GM21367 (cell line): ENCODE measurements around the gene EIF4E3.

Experiments used
- ATAC-seq: cut with Tn5 transposase; IDR thresholded peaks from one replicate; pipeline ENCODE4 v1.9.1; 2021; ENCODE audit not compliant: unreplicated experiment

The EIF4E3 gene

DNA sequence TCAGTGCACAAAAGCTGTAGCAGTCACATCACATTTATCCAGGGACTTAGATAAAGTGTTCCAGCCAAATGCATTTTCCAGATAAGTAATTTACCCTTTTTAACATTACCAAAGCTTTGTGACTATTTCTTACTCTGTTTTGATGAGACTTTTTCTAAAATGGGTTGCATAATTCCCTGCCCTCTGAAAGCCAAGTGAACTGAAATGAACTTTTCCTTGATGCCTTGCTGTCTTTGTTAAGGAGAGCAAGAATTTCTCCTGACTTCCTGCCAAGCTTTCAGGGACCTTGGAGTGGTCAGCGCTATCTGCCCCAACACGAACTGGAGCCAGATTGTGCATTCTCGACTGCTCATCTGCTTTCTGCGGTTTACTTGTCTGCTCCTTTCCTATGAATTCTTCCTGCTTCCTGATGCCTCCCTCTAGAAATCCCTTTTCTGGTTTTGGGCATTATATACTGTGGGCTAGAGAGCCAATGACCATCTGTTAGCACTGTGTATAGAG is 34.8 kb downstream of the EIF4E3 start:
- ATAC-seq = no peak

DNA sequence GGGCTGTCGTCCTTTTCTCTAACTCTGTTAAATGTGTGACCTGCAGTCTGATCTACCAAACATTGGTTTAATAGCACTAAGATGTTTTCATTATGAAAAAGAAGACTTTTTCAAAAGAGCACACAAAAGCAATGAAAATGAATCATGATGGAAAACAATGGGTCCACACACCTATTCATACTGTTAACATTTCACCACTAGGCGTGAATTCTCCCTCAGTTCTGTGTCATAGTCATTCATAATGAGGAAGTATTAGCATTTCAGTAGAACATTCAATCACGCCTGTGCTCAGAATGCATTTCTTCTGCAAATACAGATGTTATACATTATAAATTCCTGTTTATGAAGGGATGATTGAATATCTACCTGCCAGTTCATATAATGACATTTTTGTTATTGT is 35.9 kb downstream of the EIF4E3 start:
- no peak for ATAC-seq

DNA sequence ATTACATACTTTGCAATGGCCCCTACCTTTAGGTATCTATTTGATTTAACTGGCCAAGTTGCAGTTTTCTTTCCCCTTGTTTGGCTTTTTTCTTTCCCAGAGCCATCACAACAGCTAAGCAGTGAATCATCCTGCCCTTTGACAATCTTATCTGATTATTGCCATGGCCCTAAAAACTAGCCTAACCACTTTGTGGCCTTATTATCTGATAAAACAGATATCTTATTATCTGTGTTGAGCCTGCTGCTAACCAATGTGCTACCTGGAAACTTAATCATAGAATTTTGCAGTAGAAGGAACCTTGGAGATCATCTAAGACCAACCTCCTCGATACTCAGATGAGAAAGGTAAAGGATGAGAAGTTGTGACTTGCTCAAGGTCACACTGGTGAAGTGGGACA is 37.1 kb downstream of the EIF4E3 start:
- ATAC-seq = no peak

DNA sequence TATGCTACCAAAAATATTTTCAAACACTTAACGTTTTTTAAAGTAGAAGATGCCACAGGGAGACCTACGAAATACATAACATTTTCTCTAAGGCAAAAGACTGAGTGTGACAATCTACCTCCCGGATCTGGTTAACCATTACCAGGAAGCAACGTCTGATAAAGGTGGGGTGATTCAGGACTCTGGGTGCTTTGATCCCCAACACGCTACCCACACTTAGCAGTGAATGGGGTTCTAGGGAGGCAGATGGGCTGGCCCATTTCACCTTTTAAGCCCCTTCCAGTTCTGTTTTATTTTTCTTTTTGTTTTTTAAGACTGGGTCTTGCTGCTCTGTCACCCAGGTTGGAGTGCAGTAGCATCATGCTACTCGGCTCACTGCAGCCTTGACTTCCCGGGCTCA is 39.5 kb downstream of the EIF4E3 start:
- no peak for ATAC-seq

DNA sequence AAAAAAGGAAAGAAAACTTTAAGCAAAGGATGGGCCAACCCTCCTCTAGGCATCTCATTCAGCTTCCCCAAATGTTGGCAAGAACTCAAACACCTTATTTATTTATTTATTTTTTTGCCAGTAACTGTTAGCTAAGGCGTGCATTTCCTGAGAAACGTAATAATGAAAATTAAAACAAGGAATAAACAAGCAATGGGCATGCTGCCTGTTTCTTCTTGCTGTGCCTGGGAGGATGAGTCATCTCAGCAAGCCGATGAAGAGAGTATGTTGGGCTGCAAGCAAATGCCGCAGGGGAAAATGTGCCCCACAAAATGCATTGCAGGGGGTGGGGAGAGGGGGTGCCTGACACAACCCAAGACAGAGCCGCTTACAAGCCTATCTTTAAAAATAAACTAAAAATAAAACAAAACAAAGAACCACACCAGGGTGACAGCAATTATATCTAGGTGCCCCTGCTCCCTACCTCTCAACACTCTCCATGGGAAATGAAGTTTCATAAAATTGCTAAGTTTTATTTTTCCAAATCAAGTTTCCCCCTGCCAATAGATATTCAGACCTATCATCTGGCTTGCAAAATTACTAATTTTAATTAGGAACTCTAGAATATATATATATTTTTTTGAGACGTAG is 40.3 kb downstream of the EIF4E3 start:
- ATAC-seq = no peak

DNA sequence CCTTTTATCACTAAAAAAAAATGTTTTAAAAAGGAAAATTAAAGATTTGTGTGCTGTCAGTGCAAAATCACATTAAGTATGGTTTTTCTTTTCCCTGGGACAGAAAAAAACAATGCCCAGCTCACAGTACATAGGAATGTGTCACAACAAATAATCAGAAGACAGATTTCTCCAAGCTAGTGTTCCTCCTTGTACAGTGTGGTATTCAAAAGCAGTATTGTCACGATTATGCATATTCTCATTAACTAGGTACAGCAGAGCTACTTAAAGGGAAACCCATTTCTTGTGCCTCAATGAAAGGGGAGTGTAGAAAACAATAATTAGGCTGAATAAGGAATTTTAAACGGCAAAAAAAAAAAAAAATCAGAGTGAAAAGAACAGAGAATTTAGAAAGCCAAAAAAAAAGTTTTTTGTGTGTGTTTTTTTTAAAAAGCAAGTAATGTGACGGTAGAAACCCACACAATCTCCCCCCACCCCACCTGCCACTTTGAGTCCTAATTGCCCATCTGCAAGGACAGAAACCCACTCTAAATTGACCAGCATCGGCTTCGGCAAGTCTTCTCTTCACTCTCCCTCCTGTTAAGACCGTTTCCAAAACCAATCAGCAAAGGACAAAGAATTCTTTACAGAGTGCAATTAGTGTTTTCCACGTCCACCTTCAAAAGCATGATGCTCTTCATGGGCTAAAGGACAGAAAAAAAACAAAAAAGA is 41.0 kb downstream of the EIF4E3 start:
- ATAC-seq = no peak

DNA sequence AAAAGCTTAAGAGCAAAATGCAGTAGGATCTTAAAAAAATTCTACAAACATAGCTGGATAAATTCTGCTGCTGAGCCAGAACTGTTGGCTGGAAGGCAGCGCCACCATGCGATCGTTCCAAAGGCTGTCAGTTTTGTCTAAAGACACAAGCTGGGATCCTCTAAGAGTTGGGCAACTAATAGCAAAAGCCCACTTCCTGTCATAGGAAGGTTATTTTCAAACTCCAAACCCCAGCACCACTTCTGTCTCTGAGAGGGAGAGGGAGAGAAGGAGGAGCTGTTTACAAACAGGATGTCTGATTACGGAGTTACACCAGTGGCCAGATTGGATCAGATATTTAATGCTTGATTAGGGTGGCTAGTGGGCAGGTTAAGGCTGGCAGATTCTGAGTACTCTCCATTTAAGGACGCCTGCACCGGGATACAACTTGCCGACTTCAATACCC is 44.0 kb downstream of the EIF4E3 start:
- no peak for ATAC-seq

DNA sequence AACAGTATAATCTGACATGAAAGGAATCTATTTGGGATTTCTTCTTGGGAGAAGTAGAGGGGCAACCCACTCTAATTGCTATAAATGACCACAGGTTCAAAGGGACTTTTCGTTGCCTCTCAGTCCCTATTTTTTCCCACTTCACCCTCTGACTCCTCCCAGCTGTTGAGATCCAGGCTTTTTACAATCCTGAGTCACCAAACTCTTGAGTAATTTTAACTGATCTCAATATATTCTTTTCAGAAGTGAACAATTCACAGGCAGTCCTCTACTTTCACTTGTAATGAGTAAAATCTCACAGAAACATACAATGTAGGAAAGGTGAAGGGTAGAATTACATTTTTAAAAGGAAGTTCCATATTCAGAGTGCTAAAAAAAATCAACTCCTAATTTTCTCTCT is 44.6 kb downstream of the EIF4E3 start:
- ATAC-seq = no peak

DNA sequence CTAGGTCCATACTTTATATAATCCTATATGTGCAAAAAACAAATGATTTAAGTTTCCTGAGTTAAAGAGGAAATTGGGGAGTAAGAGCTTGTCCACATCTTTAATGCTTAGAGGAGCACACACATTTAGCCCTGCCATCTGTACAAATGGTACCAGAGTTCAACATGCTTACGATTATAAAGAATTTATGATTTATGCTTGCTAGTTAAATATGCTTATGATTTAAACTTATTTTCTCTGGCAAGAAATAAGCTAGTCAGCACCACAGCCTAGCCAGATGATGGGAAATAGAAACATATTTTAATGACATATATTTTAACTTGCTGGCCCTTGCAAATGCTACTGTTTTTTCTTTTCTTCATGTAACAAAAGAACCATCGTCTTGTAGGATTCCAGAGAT is 48.3 kb downstream of the EIF4E3 start:
- no peak for ATAC-seq

DNA sequence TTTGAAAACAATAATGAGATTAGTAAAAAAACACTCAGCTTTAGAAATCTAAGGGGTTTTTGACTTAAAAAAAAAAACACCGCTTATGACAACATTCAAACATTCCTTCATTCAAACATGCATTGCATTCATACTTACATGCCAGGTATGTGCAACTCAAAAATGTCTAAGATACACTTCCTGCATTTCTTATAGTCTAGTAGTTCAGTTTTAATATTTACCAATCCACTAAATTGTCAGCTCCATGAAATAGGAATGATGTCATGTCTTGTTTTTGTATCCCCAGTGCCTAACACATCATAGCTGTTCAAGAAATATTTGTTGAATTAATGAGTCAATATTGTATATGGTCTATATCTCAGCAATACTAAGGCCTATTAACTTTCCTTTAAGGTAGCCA is 51.7 kb downstream of the EIF4E3 start:
- ATAC-seq = no peak

DNA sequence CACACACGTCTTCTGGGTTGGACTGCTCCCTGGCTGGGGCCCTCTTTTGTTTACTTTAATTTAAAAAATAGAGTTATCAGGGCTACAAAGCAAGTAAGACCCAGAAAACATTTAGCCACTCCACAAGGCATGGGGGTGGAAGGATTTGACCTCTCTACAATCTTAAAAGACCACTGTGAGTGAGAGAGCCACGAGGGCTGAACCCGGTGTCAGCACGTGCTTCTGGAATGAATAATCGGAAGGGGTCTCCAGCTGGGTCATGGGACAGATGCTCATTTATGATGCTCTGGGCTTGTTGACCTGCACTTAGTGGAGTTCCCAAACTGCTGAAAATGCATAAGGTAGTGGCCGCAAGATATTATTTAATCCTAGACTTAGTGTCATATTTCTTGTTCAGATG is 52.4 kb downstream of the EIF4E3 start:
- no peak for ATAC-seq

DNA sequence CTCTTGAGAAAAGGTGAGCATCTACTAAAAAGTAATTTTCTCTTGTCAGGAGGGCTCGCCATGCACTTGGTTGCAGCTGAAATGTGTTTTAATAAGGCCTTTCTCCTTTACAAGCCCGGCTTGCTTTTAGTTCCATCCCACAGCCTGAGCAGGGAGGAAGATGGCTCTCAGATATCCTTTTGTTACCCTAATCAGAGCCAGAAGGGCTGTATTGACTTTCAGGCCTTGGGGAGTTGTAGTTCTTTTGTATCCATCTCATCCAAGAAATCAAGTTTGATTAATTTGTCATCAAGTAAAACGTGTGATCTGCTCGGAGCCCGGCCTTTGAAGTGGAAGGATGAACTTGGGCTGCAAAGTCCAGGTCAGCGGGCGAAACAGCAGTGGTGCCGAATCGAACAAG is 52.9 kb downstream of the EIF4E3 start:
- ATAC-seq = no peak

DNA sequence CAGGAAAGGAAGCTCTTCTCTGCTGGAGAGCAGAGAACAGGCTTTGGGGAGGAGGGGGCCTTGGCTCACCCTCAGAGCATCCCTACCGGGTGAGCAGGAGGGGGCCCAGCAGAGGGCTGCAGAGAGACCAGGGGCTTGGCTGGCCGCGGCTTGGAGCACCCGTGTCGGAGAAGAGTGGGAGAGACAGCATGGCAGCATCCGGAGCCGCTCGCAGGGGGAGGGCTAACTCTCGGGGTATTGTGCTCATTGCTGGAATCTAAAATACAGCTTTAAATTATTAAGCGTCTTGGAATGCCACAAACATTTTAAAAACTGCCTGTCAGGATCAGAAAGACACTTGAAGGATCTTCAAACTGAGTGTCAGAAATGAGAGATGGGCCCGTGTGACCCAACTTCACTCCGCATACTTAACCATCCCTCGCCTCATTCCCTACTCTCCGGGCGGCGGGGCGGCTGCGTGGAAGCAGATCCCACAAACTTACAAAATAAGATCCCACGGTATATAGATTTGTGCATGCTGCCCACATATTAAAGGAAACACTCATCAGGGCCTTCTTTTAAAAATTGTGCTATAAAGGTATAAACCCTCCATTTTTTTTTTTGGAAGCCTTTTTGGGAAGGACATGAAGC is 53.9 kb downstream of the EIF4E3 start:
- ATAC-seq = no peak

DNA sequence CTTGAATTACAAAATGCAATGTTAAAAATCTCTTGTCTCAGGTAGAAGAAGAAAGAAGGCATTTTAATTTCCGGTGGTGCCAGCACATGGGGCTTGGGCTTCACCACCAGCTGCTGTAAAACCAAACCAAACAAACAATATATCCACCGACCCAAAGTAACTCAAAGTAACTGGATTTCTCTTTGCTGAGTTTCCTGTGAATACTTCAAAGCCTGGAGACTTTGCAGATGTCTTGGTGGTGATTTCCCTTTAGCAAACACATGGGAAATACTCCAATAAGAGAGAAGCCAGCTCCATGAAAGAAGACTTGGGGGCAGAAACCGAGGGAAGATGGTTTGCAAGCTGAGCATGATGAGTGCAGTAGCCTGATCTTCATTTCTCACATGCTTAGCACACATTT is 62.6 kb downstream of the EIF4E3 start:
- ATAC-seq = no peak

DNA sequence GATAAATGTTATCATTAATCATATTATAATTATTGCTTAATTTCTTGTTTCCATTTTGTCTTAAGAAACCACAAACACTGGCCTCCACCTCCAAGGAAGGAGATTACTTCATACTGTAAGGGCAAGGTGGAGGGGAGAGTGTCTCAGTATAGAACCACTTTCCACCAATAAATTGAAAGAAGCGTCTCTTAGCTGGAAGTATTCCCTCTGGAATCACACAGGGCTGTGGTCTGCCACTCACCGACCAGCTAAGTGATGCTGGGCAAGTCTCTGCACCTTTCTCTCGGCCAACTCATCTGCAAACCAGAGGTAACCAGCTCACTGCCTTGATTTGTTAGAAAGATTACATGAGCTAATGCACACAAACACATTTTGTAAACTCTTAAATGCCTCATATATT is 63.1 kb downstream of the EIF4E3 start:
- no peak for ATAC-seq

DNA sequence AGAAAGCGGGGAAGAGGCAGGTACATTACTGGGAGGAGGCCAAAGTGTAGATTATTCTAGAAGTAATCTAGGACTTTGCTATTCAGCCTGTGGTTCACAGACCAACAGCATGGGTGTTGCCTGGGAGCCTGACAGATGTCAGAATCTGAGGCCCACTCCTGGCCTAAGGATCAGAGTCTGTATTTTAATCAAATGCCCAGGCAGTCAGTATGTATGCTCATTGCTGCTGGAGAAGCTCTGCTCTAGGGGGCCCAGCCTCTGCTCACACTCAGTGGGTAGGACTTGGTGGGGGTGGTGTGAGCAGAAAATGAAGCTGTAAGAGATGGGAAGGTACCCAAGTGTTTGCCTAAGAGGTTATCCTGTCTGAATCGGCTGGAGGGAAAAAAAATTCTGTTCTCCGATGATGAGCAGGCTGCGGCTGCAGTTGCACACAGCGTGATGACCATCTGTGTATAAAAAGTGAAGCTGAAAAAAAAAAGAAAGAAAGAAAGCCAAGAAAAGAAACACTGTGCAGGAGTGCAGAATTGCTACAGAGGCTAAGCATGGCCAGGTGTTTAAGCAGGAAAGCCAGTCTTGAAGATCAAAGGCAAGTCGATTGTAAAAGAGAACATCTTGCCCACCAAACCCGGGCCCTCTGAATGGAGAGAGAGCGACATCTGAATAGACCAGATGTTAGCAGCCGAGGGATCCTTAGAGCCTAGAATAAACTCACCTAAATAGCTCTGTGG is 65.2 kb downstream of the EIF4E3 start:
- no peak for ATAC-seq

DNA sequence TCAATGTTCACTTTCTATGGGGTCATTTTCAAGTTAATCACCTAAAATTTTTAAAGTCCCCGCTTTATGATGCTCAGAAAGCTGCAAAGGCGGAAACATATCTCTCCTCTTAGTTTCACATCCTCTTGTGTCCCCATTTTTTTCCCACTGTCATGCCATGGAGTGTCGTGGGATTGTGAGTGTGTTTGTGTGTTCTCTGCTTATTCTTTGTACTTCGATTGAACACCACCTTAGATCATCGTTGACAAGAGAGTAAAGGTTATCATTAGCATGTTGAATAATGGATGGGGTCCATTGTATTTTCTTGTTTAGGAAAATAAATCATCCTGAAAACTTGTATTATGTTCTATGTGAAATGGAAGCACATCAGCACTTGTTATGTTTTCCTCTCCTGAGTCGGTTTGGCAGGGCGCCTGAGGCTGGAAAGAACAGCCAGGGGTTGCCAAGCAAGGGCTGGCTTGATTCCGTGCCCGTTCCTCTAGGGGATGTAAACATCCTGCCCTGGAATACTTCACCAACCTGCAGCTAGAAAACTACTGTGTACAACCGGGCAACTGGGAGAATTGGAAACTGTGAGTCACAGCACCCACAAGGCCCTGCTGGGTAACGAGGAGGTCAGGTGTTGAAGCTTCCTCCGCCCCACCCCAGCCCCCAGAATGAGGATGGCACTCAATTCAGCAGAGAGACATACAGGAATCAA is 67.2 kb downstream of the EIF4E3 start:
- no peak for ATAC-seq

DNA sequence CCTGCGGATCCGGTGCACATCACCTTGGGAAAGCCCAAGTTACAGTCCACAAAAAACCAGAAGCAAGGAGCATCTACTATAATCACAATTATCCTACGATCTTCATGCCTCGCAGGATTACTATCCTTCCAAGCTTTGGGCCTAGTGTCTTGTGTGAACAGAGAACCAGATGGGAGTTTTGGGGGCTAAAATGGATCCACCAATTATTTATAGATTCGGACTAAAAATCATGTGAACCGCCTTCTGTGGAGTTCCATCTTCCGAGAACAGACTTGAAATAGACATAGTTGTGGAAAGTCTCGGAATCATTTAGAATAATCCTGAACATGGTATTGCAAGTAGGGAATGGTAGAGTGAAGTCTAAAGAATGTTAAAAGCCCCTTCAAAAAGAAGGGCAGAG is 70.1 kb downstream of the EIF4E3 start:
- ATAC-seq = no peak

DNA sequence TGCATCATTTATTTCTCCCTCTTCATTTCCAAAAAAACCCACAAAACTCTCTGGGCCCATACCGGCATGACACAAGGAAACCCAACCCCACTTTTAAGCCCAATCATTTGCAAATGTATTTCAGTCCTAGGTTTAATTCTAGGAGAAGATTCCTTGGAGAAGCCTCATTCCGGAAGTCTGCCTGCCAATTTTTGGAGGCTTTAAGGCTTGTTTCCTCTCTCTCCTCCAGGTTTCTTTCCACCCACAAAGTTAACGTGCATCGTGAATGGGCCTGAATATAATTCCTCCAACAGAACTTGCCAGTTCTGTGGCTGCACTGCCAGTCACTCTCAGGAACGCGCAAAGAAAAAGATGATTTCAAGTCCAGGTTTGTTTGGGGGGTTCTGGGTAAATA is 71.8 kb downstream of the EIF4E3 start:
- ATAC-seq = no peak

DNA sequence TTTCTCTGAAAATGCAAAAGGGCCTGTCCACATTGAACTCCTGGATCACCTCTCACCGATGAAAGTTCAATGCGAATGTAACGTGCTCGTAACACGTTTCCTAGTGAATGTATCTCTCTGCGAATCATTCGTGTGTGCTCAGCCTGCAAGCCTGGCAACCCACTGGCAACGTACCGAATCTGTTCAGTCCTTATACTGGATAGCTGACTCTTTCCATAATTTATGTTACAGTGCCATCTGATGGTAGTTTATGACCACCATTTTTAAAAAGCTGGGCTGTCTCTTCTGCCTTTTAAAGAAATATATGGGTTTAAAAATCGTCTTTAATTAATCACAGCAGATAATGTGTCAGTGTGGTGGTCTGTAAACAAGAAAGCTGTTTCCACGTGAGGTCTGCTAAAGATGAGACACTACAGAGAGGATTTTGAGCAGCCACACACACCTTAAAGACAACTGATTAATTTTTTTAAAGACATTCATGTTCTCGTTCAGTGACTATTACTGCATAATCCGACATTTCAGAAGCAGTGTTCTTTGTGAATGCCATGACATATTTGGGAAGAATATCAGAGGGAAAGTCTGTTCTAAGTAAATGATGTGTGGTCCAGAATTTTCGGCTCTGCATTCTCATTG is 72.3 kb downstream of the EIF4E3 start:
- no peak for ATAC-seq

DNA sequence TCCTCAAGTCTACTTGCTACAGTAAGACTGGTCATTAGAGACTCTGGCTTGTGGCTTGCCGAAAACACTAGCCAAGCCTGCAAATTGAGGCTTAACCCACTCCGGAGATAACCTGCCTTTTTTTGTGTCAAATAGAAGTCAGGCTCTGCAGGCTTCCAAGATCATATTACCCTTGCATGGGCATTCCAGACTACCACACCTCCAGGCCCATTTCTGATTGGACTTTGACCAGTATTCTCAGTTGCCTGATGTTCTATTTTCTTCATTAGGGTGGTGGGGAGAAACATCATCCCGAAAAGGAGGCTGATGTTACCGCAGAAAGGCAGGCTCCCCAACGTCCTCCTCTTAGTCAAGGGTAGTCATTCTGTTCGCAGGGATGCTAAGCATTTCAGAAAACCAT is 73.6 kb downstream of the EIF4E3 start:
- no peak for ATAC-seq
